Measurements from ENCODE around the gene KRT71.
"Not testable (repeated sequence)": the region's sequence is repeated elsewhere in the genome, so short reads cannot be mapped to it uniquely, and the experiment has no call there.

KRT71 gene

DNA sequence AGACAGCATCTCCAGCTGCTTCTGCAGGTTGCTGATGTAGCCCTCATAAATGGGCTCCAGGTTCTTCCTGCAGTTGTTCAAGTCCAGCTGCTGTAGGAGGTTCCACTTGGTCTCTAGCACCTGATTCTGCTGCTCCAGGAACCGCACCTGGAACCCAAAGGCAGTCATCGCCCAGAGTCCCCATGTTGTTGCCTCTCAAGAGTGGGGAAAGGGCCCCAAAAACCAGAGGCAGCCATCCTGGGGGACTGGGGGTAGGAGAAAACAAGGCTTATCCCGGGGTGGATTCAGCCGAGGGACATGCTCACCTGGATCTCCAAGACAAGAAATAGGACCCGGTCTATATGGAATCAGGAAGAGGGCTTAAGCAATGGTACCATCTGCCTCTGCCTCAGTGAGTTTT lies 46.0 kb upstream of the KRT71 start:
- peaks cover 40% of the 10 kb centered on the region for H3K27me3 ChIP-seq (replicated peaks)
- TF ChIP-seq, protein P1, sequence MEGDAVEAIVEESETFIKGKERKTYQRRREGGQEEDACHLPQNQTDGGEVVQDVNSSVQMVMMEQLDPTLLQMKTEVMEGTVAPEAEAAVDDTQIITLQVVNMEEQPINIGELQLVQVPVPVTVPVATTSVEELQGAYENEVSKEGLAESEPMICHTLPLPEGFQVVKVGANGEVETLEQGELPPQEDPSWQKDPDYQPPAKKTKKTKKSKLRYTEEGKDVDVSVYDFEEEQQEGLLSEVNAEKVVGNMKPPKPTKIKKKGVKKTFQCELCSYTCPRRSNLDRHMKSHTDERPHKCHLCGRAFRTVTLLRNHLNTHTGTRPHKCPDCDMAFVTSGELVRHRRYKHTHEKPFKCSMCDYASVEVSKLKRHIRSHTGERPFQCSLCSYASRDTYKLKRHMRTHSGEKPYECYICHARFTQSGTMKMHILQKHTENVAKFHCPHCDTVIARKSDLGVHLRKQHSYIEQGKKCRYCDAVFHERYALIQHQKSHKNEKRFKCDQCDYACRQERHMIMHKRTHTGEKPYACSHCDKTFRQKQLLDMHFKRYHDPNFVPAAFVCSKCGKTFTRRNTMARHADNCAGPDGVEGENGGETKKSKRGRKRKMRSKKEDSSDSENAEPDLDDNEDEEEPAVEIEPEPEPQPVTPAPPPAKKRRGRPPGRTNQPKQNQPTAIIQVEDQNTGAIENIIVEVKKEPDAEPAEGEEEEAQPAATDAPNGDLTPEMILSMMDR (IDR thresholded peaks at IDR 0.05; ENCODE audit: low read depth, low read length, missing control alignments), result no peak
- H3K4me3 ChIP-seq (ENCODE audit: low read depth, low read length), result no peak overlapping the region
- no peak for DNase-seq
- H3K27ac ChIP-seq, result no peak overlapping the region
- no peaks in the 10 kb centered on the region for H3K36me3 ChIP-seq (replicated peaks)
- in situ Hi-C loops (cut with HindIII; ENCODE audit: low pct_ligation_motif_present, low sequenced_read_pairs), result no loop called here

DNA sequence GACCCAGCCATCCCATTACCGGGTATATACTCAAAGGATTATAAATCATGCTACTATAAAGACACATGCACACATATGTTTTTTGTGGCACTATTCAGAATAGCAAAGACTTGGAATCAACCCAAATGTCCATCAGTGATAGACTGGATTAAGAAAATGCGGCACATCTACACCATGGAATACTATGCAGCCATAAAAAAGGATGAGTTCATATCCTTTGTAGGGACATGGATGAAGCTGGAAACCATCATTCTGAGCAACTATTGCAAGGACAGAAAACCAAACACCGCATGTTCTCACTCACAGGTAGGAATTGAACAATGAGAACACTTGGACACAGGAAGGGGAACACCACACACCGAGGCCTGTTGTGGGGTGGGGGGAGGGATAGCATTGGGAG lies 41.3 kb upstream of the KRT71 start:
- H3K4me3 ChIP-seq (ENCODE audit: low read depth, low read length); in situ Hi-C loops (cut with HindIII; ENCODE audit: low pct_ligation_motif_present, low sequenced_read_pairs); H3K27ac ChIP-seq; H3K36me3 ChIP-seq (replicated peaks); DNase-seq: not testable (repeated sequence)
- peaks cover 12% of the 10 kb centered on the region for H3K27me3 ChIP-seq (replicated peaks)

- no peak for DNase-seq
- TF ChIP-seq, protein P1 (IDR thresholded peaks at IDR 0.05; ENCODE audit: low read depth, low read length, missing control alignments), result no peak
- Histone ChIP-seq H3K27me3 (replicated peaks) (peaks cover 4% of the 10 kb centered on the region), H3K4me3 (ENCODE audit: low read depth, low read length) (no peak overlapping the region), H3K36me3 (replicated peaks) (no peaks in the 10 kb centered on the region), H3K27ac (no peak overlapping the region)
- in situ Hi-C loops (cut with HindIII; ENCODE audit: low pct_ligation_motif_present, low sequenced_read_pairs), result no loop called here
Observed at GRCh38 chr12:52591521-52591920, 38.6 kb upstream of the KRT71 start.

DNA sequence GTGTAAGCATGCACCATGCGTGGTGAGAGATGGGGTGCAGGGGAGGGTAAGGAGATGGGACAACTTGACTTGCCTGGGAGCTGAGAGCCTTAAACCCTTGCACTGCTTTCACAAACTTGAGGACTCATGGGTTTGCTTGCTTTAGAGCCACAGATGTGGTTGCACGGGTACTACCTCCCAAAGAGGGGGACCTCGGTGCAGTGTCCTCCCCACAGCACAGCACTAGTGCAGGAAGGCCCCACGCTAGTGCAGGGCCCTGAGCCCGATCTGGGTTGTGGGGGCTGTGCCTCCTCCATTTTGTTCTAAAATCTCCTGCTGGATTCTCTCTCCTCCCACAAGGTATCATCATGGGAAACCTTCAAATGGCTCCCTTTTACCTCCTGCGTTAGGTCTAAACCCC lies 37.1 kb upstream of the KRT71 start:
- in situ Hi-C loops (cut with HindIII; ENCODE audit: low pct_ligation_motif_present, low sequenced_read_pairs), result no loop called here
- peaks cover 2% of the 10 kb centered on the region for H3K27me3 ChIP-seq (replicated peaks)
- TF ChIP-seq, protein P1 (IDR thresholded peaks at IDR 0.05; ENCODE audit: low read depth, low read length, missing control alignments), result no peak
- H3K36me3 ChIP-seq (replicated peaks), result no peaks in the 10 kb centered on the region
- DNase-seq, result no peak
- H3K4me3 ChIP-seq (ENCODE audit: low read depth, low read length), result no peak overlapping the region
- no peak overlapping the region for H3K27ac ChIP-seq

DNA sequence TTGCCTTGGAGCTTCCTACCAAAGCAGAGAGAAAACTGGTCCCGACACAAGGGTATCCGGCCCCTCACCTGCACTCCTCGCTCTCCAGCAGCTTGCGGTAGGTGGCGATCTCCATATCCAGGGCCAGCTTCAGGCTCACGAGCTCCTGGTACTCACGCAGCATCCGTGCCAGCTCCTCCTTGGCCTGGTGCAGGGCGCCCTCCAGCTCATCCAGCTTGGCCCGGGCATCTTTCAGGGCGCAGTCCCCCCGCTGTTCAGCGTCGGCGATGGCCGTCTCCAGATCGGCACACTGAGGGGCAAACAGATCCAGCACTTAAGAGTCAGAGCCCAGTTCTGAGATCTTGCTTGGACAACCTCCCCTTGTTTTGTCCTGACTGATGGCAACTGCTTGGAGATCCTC lies 34.6 kb upstream of the KRT71 start:
- in situ Hi-C loops (cut with HindIII; ENCODE audit: low pct_ligation_motif_present, low sequenced_read_pairs), result no loop called here
- no peak for DNase-seq
- H3K27me3 ChIP-seq (replicated peaks), result no peaks in the 10 kb centered on the region
- no peak overlapping the region for H3K27ac ChIP-seq
- H3K4me3 ChIP-seq (ENCODE audit: low read depth, low read length), result no peak overlapping the region
- H3K36me3 ChIP-seq (replicated peaks), result no peaks in the 10 kb centered on the region
- TF ChIP-seq, protein P1 (IDR thresholded peaks at IDR 0.05; ENCODE audit: low read depth, low read length, missing control alignments), result peak; percentile 9

GRCh38 chr12:52585946-52586345 lies 33.0 kb upstream of the KRT71 start:
- Histone ChIP-seq H3K36me3 (replicated peaks) (no peaks in the 10 kb centered on the region), H3K27ac (no peak overlapping the region), H3K4me3 (ENCODE audit: low read depth, low read length) (no peak overlapping the region), H3K27me3 (replicated peaks) (no peaks in the 10 kb centered on the region)
- TF ChIP-seq, protein P1 (IDR thresholded peaks at IDR 0.05; ENCODE audit: low read depth, low read length, missing control alignments), result no peak
- in situ Hi-C loops (cut with HindIII; ENCODE audit: low pct_ligation_motif_present, low sequenced_read_pairs), result no loop called here
- DNase-seq, result no peak
